Fibroblast of skin of right quadriceps (primary cell): ENCODE data around the gene SEMA4B.
"Not testable (repeated sequence)": the region's sequence is repeated elsewhere in the genome, so short reads cannot be mapped to it uniquely, and the experiment has no call there.

Experiments
- DNase-seq: peaks from one replicate; pipeline ENCODE4 v3.0.0-alpha.2; 2013

The SEMA4B gene

GRCh38 chr15:90201130-90201943 lies at the start of gene SEMA4B:
SEMA4B (plus strand) TSS chr15:90201330; CDS start chr15:90201579, 249 bp downstream.
- peak; percentile 53 for DNase-seq

GRCh38 chr15:90151989-90152645 lies 49.0 kb upstream of the SEMA4B start:
- no peak for DNase-seq

GRCh38 chr15:90153658-90154057 lies 47.5 kb upstream of the SEMA4B start:
- peak; percentile 36 for DNase-seq

- DNase-seq = no peak
Observed at GRCh38 chr15:90154246-90154645, 46.9 kb upstream of the SEMA4B start.

GRCh38 chr15:90154861-90155626 lies 46.1 kb upstream of the SEMA4B start:
- DNase-seq = peak; percentile 56

- DNase-seq = no peak
Observed at GRCh38 chr15:90159213-90159612, 41.9 kb upstream of the SEMA4B start.

- DNase-seq = no peak
Observed at GRCh38 chr15:90160781-90161727, 40.1 kb upstream of the SEMA4B start.

GRCh38 chr15:90161950-90162361 lies 39.2 kb upstream of the SEMA4B start:
- DNase-seq = no peak

- DNase-seq = no peak
Observed at GRCh38 chr15:90162956-90163355, 38.2 kb upstream of the SEMA4B start.

- DNase-seq = not testable (repeated sequence)
Observed at GRCh38 chr15:90164239-90164638, 36.9 kb upstream of the SEMA4B start.

GRCh38 chr15:90165157-90165556 lies 36.0 kb upstream of the SEMA4B start:
- DNase-seq = no peak

- peak; percentile 99 for DNase-seq
Observed at GRCh38 chr15:90165659-90166489, 35.3 kb upstream of the SEMA4B start.

- no peak for DNase-seq
Observed at GRCh38 chr15:90167121-90167520, 34.0 kb upstream of the SEMA4B start.

- DNase-seq = no peak
Observed at GRCh38 chr15:90171623-90172022, 29.5 kb upstream of the SEMA4B start.

GRCh38 chr15:90173372-90173771 lies 27.8 kb upstream of the SEMA4B start:
- DNase-seq = no peak

- DNase-seq = no peak
Observed at GRCh38 chr15:90174140-90174875, 26.8 kb upstream of the SEMA4B start.

- no peak for DNase-seq
Observed at GRCh38 chr15:90177012-90177411, 24.1 kb upstream of the SEMA4B start.

GRCh38 chr15:90178468-90179435 lies 22.4 kb upstream of the SEMA4B start:
- no peak for DNase-seq

- no peak for DNase-seq
Observed at GRCh38 chr15:90181776-90182175, 19.4 kb upstream of the SEMA4B start.
